Transverse colon (tissue), 3 donors: ENCODE data around the gene SLC2A1.

Experiments used
- CTCF ChIP-seq, 5 experiments: fragments of 200-600 bp in 3 of 5; fragments of 450-650 bp in 2 of 5; sonication (generic) in 3 of 5; IDR thresholded peaks; 1 replicate in 2 of 5; 2 replicates in 3 of 5; pipeline ENCODE4 v1.5.1; 2016 to 2017; ENCODE audit warnings: antibody characterized with exemption in 5 of 5, inconsistent platforms in 3 of 5, mild to moderate bottlenecking in 2 of 5, moderate library complexity in 1 of 5
- EP300 ChIP-seq: sonication (generic); formaldehyde crosslinking; IDR thresholded peaks from one replicate; pipeline ENCODE4 v1.6.1; 2017; ENCODE audit warnings: antibody characterized with exemption, low read depth

- TF ChIP-seq CTCF (IDR thresholded peaks at IDR 0.05) (no peak), EP300 (no peak)
These were observed 32.3 kb downstream of the SLC2A1 start for GRCh38 chr1:42926235-42926878.
